Liver (tissue), 4 donors: Measurements from ENCODE around the gene RBM42. TPM values are rescaled to one million over a fixed set of nuclear protein-coding genes. Genes with fewer than 3 reads are reported as not detected.

Source experiments
- polyA plus RNA-seq, 2 donors: library from polyadenylated mRNA; stranded (reverse) in 1 of 2; unstranded in 1 of 2; fragments of 200-250 nt in 1 of 2; fragments of >200 nt in 1 of 2; fragmentation: Nextera tagmentation in 1 of 2; extraction: Ambion mirVana in 1 of 2; gene quantifications; one replicate each; pipeline versions ENCODE4 v1.2.1 to v1.2.3, GENCODE V29; 2013 to 2015
- total RNA-seq, 2 donors: library from RNA; depleted of rRNA; stranded (reverse); fragments of >200 nt; gene quantifications; one replicate each; pipeline ENCODE4 v1.2.3, GENCODE V29; 2014
- donor health status: healthy.
- donor health status: healthy.
- donor health status: healthy.

The RBM42 gene
- total and polyA plus RNA-seq, 4 donors: 17.8 to 34.7 (median 20.1) TPM

Other genes with a start within 250 kb of the RBM42 start
- gene FFAR2, start 180.8 kb upstream of the RBM42 start, total RNA-seq: under 1 TPM; 0.67 to 0.84 TPM
- under 1 TPM; 0.25 to 0.28 TPM for gene FFAR2, start 180.8 kb upstream of the RBM42 start, polyA plus RNA-seq
- gene KRTDAP, start 138.6 kb upstream of the RBM42 start, total RNA-seq: not detected
- not detected for gene KRTDAP, start 138.6 kb upstream of the RBM42 start, polyA plus RNA-seq
- gene DMKN, start 115.4 kb upstream of the RBM42 start, total RNA-seq: 1 to 10 TPM; 1.7 to 9.4 TPM
- gene DMKN, start 115.4 kb upstream of the RBM42 start, polyA plus RNA-seq: 1 to 10 TPM; 1.4 to 3.1 TPM
- not detected for gene SBSN, start 100.7 kb upstream of the RBM42 start, total RNA-seq
- gene SBSN, start 100.7 kb upstream of the RBM42 start, polyA plus RNA-seq: not detected
- not detected for gene GAPDHS, start 95.6 kb upstream of the RBM42 start, total RNA-seq
- not detected for gene GAPDHS, start 95.6 kb upstream of the RBM42 start, polyA plus RNA-seq
- 10 to 100 TPM; 18.1 to 28.0 TPM for gene TMEM147, start 83.4 kb upstream of the RBM42 start, total RNA-seq
- 10 to 100 TPM; 61.3 to 97.4 TPM for gene TMEM147, start 83.4 kb upstream of the RBM42 start, polyA plus RNA-seq
- gene ATP4A, start 65.4 kb upstream of the RBM42 start, total RNA-seq: not detected
- not detected for gene ATP4A, start 65.4 kb upstream of the RBM42 start, polyA plus RNA-seq
- not detected for gene PMIS2, start 42.9 kb upstream of the RBM42 start, total RNA-seq
- not detected for gene PMIS2, start 42.9 kb upstream of the RBM42 start, polyA plus RNA-seq
- 1 to 10 TPM; 2.5 to 7.3 TPM for gene HAUS5, start 16.3 kb upstream of the RBM42 start, total RNA-seq
- gene HAUS5, start 16.3 kb upstream of the RBM42 start, polyA plus RNA-seq: 1 to 10 TPM; 1.9 to 2.2 TPM
- under 1 TPM; 0.17 to 0.70 TPM for gene ETV2, start 12.7 kb downstream of the RBM42 start, total RNA-seq
- gene ETV2, start 12.7 kb downstream of the RBM42 start, polyA plus RNA-seq: 1 to 10 TPM; 1.6 to 1.8 TPM
- 100 to 1,000 TPM; 139 to 191 TPM for gene COX6B1, start 19.3 kb downstream of the RBM42 start, total RNA-seq
- 100 to 1,000 TPM; 451 to 518 TPM for gene COX6B1, start 19.3 kb downstream of the RBM42 start, polyA plus RNA-seq
- gene UPK1A, start 37.5 kb downstream of the RBM42 start, total RNA-seq: under 1 TPM in 1 of 2 donors, not detected in 1; 0.56 TPM
- under 1 TPM in 1 of 2 donors, not detected in 1; 0.10 TPM for gene UPK1A, start 37.5 kb downstream of the RBM42 start, polyA plus RNA-seq
- gene ZBTB32, start 75.5 kb downstream of the RBM42 start, total RNA-seq: not detected
- under 1 TPM in 1 of 2 donors, not detected in 1; 0.47 TPM for gene ZBTB32, start 75.5 kb downstream of the RBM42 start, polyA plus RNA-seq
- 10 to 100 TPM in 1 of 2 donors, 1 to 10 TPM in 1; 6.3 to 12.1 TPM for gene KMT2B, start 89.0 kb downstream of the RBM42 start, total RNA-seq
- 10 to 100 TPM in 1 of 2 donors, 1 to 10 TPM in 1; 3.7 to 10.3 TPM for gene KMT2B, start 89.0 kb downstream of the RBM42 start, polyA plus RNA-seq
- gene IGFLR1, start 113.4 kb downstream of the RBM42 start, total RNA-seq: 10 to 100 TPM in 1 of 2 donors, 1 to 10 TPM in 1; 7.0 to 11.2 TPM
- gene IGFLR1, start 113.4 kb downstream of the RBM42 start, polyA plus RNA-seq: 10 to 100 TPM; 51.1 to 59.7 TPM
- gene U2AF1L4, start 116.4 kb downstream of the RBM42 start, total RNA-seq: 10 to 100 TPM in 1 of 2 donors, 1 to 10 TPM in 1; 4.5 to 14.8 TPM
- 10 to 100 TPM; 12.0 to 36.5 TPM for gene U2AF1L4, start 116.4 kb downstream of the RBM42 start, polyA plus RNA-seq
- gene PSENEN, start 116.6 kb downstream of the RBM42 start, total RNA-seq: 1 to 10 TPM; 7.4 to 7.7 TPM
- gene PSENEN, start 116.6 kb downstream of the RBM42 start, polyA plus RNA-seq: 10 to 100 TPM; 33.8 to 58.1 TPM
- 1 to 10 TPM; 2.6 to 7.0 TPM for gene LIN37, start 119.5 kb downstream of the RBM42 start, total RNA-seq
- gene LIN37, start 119.5 kb downstream of the RBM42 start, polyA plus RNA-seq: 1 to 10 TPM; 5.8 to 6.3 TPM
- 1 to 10 TPM; 2.7 to 4.4 TPM for gene HSPB6, start 128.0 kb downstream of the RBM42 start, total RNA-seq
- gene HSPB6, start 128.0 kb downstream of the RBM42 start, polyA plus RNA-seq: 10 to 100 TPM in 1 of 2 donors, 1 to 10 TPM in 1; 6.9 to 17.7 TPM
- 1 to 10 TPM; 2.1 to 4.5 TPM for gene PROSER3, start 129.1 kb downstream of the RBM42 start, total RNA-seq
- gene PROSER3, start 129.1 kb downstream of the RBM42 start, polyA plus RNA-seq: 1 to 10 TPM; 2.4 to 3.1 TPM
- 10 to 100 TPM in 1 of 2 donors, 1 to 10 TPM in 1; 2.0 to 10.1 TPM for gene ARHGAP33, start 146.5 kb downstream of the RBM42 start, total RNA-seq
- gene ARHGAP33, start 146.5 kb downstream of the RBM42 start, polyA plus RNA-seq: 1 to 10 TPM in 1 of 2 donors, under 1 TPM in 1; 0.85 to 1.6 TPM
- gene PRODH2, start 183.8 kb downstream of the RBM42 start, total RNA-seq: 100 to 1,000 TPM in 1 of 2 donors, 10 to 100 TPM in 1; 56.4 to 116 TPM
- gene PRODH2, start 183.8 kb downstream of the RBM42 start, polyA plus RNA-seq: 100 to 1,000 TPM; 112 to 156 TPM
- gene NPHS1, start 223.5 kb downstream of the RBM42 start, total RNA-seq: under 1 TPM in 1 of 2 donors, not detected in 1; under 0.01 TPM
- not detected for gene NPHS1, start 223.5 kb downstream of the RBM42 start, polyA plus RNA-seq
- not detected for gene KIRREL2, start 227.9 kb downstream of the RBM42 start, total RNA-seq
- gene KIRREL2, start 227.9 kb downstream of the RBM42 start, polyA plus RNA-seq: not detected
- under 1 TPM in 1 of 2 donors, not detected in 1; 0.08 TPM for gene APLP1, start 239.5 kb downstream of the RBM42 start, total RNA-seq
- under 1 TPM; 0.16 to 0.51 TPM for gene APLP1, start 239.5 kb downstream of the RBM42 start, polyA plus RNA-seq